ENCODE results near the gene TAOK1.
"Not testable (repeated sequence)": the region's sequence is repeated elsewhere in the genome, so short reads cannot be mapped to it uniquely, and the experiment has no call there.

The TAOK1 gene

DNA sequence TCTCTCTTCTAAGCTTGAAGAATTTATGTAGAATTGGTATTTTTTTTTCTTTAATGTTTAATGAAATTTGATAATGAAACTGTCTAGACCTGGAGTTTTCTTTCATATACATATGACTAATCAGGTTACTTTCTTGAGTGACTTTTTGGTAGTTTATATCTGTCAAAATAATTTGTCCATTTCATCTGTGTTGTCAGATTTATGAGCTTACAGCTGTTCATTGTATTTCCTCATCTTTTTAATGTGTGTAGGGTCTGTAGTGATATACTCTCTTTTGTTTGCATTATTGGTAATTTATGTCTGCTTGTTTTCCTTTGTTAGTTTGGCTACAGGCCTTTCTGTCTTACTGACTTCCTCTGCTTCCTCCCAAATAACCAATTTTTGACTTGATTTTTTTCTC lies 55.7 kb downstream of the TAOK1 start:
- DNase-seq (ENCODE audit: low spot score) = no peak

GRCh38 chr17:29449865-29450671 lies 59.9 kb downstream of the TAOK1 start:
- no peak for DNase-seq (ENCODE audit: low spot score)

DNA sequence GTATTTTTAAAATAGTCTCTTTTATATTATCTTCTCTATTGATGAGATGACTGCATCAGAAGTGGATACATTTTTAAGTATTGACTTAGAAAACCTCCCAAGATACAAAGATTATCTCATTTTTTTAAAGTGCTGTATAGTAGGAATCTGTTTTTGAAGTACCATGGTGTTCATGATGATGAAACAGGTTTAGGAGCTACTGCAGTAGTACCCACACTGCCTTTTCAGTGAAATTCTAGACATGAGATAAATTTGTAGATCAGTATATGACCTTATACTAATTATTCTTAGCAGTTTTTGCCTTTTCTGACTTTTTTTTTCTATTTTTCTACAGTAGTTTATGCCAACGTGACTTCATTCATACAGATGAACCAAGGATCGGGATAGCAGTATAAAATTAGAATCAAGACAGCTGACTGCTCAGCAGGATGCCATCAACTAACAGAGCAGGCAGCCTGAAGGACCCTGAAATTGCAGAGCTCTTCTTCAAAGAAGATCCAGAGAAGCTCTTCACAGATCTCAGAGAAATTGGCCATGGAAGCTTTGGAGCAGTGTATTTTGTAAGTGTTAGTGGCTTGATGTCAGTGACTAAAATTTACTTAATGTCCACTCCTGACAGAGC lies 61.1 kb downstream of the TAOK1 start:
- DNase-seq (ENCODE audit: low spot score) = no peak

DNA sequence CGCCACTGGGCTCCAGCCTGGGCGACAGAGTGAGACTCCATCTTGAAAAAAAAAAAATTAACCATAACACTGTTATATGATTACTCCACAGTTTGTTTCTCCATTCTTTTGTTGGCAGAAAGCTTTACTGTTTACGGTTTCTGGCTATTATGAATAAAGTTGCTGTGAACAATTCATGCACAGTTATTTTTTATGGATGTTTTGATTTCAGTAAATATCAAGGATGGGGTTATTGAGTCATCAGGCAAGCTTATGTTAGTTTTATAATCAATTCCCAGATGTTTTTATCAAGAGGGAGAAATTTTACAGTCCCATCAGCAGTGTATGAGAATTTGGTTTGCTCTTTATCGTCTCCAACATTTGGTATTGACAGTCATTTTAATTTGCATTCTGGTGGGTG lies 67.9 kb downstream of the TAOK1 start:
- no peak for DNase-seq (ENCODE audit: low spot score)

GRCh38 chr17:29461483-29462206 lies 71.5 kb downstream of the TAOK1 start:
- no peak for DNase-seq (ENCODE audit: low spot score)

GRCh38 chr17:29469276-29469675 lies 79.1 kb downstream of the TAOK1 start:
- DNase-seq (ENCODE audit: low spot score) = no peak

GRCh38 chr17:29473437-29473836 lies 83.3 kb downstream of the TAOK1 start:
- not testable (repeated sequence) for DNase-seq (ENCODE audit: low spot score)

GRCh38 chr17:29474297-29474696 lies 84.1 kb downstream of the TAOK1 start:
- DNase-seq (ENCODE audit: low spot score) = no peak

GRCh38 chr17:29475891-29476290 lies 85.7 kb downstream of the TAOK1 start:
- DNase-seq (ENCODE audit: low spot score) = no peak

- DNase-seq (ENCODE audit: low spot score) = not testable (repeated sequence)
Observed at GRCh38 chr17:29480249-29480928, 90.2 kb downstream of the TAOK1 start.

DNA sequence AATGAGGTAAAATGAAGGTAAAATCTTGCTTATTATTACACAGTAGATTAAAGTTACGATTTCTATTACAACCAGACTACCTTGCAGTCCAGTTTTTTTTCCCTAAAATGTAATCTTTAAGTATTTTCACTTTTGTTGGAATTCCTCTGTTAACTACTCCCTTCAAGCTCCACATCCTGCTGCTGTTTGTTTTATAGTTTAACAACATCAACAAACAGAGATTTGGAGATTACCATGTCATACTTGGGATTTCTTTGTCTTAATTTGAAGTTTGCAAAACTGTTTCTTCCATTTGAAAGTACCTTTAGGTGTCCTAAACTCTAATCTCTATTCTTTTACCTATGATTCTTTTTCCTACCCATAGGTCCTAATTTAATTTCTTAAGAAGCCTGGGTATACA lies 93.3 kb downstream of the TAOK1 start:
- no peak for DNase-seq (ENCODE audit: low spot score)

DNA sequence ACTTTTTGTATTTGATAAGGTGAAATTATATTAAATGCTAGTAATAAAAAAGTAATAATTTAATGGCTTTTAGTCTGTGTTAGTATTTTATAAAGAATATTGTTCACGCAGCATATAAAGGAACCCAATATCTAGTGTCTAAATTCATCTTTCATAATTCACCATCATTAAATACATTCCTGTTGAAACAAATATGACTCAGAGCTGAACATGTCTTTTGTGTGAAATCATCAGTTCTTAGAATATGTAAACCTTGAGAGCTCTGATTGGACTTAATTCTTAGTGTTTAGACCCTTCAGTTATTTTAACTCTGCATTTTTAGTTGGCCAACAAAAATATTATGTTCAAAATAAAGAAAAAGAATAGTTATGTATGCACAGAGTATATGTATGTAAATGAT lies 104.8 kb downstream of the TAOK1 start:
- DNase-seq (ENCODE audit: low spot score) = no peak

- no peak for DNase-seq (ENCODE audit: low spot score)
Observed at GRCh38 chr17:29504711-29505110, 114.5 kb downstream of the TAOK1 start.

GRCh38 chr17:29505836-29506235 lies 115.7 kb downstream of the TAOK1 start:
- no peak for DNase-seq (ENCODE audit: low spot score)

GRCh38 chr17:29510953-29511352 lies 120.8 kb downstream of the TAOK1 start:
- no peak for DNase-seq (ENCODE audit: low spot score)

DNA sequence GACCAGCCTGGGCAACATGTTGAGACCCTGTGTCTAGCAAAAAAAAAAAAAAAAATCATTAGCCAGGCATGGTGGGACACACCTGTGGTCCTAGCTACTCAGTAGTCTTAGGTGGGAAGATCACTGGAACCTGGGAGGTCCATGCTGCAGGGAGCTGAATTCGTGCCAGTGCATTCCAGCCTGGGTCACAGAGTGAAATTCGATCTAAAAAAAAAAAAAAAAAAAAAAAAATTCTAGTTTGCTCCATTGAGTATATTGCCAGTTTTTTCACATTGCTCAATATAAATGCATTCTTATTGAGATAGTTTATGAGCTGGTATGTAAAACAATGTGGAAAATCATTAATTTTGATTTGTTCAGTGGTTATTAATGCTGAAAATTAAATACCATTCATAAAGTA lies 124.6 kb downstream of the TAOK1 start:
- DNase-seq (ENCODE audit: low spot score) = no peak

DNA sequence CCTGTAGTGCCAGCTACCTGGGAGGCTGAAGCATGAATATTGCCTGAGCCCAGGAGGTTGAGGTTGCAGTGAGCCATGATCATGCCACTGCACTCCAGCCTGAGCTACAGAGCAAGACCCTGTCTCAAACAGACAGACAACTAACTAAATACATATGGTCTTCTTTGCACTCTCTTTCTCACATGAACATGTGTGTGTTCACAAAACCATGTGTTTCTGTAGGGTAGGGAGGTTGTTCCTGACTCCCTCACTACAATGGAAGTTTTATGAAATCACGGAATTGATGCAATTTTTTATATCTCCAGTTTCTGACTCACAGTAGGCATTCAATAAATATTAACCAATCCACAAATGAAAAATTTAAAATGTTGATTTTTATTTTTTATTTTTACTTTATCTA lies 128.2 kb downstream of the TAOK1 start:
- no peak for DNase-seq (ENCODE audit: low spot score)

GRCh38 chr17:29524692-29525091 lies 134.5 kb downstream of the TAOK1 start:
- no peak for DNase-seq (ENCODE audit: low spot score)

DNA sequence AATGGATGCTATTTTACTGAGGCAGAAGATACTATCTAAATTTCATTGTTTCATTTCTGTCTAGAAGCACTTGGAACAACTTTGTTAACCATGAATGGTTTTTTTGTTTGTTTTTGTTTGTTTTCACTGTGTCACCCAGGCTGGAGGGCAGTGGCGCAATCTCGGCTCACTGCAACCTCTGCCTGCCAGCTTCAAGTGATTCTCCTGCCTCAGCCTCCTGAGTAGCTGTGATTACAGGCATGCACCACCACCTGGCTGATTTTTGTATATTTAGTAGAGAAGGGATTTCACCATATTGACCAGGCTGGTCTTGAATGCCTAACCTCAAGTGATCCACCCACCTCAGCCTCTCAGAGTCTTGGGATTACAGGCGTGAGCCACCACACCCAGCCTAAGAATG lies 136.2 kb downstream of the TAOK1 start:
- DNase-seq (ENCODE audit: low spot score) = no peak

- DNase-seq (ENCODE audit: low spot score) = peak; percentile 11
Observed at GRCh38 chr17:29533976-29534375, 143.8 kb downstream of the TAOK1 start.

- DNase-seq (ENCODE audit: low spot score) = no peak
Observed at GRCh38 chr17:29544066-29544465, 153.9 kb downstream of the TAOK1 start.

GRCh38 chr17:29546085-29546484 lies 155.9 kb downstream of the TAOK1 start:
- DNase-seq (ENCODE audit: low spot score) = no peak

- no peak for DNase-seq (ENCODE audit: low spot score)
Observed at GRCh38 chr17:29546830-29547229, 156.7 kb downstream of the TAOK1 start.
